ENCODE results near the gene LSM5.
A peak's percentile ranks its signal among the peaks of the same experiment; 100 is the strongest.
"Not testable (repeated sequence)": the region's sequence is repeated elsewhere in the genome, so short reads cannot be mapped to it uniquely, and the experiment has no call there.

LSM5 gene

DNA sequence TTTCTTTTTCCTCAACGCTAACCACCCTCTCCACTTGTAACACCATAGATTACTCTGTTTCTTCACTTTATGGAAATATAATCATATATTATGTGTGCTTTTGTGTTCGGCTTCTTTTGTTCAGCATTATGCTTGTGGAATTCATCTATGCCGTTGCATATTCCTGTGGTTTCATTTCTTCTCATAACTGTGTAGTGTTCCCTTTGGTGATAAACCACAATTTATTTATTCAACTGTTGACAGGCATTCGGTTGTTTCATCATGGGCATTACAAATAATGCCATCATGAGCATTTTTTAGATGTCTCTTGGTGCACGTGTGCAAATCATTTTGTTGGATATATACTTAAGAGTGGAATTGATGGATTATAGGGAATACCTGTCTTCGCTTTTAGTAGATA lies 17.2 kb upstream of the LSM5 start:
- DNase-seq (ENCODE audit: insufficient read length, low spot score) (no peak), FAIRE-seq (no peak)
- no peak for TF ChIP-seq POLR2AphosphoS5 (IDR thresholded peaks at IDR 0.05; ENCODE audit: low read depth, low read length)
- no peak for TF ChIP-seq POU2F2 (IDR thresholded peaks at IDR 0.05; ENCODE audit: low read depth, low read length)
- no peak for TF ChIP-seq PAX5 (IDR thresholded peaks at IDR 0.05; ENCODE audit: insufficient read depth, low read length, severe bottlenecking)
- no peak for TF ChIP-seq TAF1 (IDR thresholded peaks at IDR 0.05; ENCODE audit: low read depth, low read length)
- no peak for TF ChIP-seq SPI1 (IDR thresholded peaks at IDR 0.05; ENCODE audit: low read depth, low read length)

DNA sequence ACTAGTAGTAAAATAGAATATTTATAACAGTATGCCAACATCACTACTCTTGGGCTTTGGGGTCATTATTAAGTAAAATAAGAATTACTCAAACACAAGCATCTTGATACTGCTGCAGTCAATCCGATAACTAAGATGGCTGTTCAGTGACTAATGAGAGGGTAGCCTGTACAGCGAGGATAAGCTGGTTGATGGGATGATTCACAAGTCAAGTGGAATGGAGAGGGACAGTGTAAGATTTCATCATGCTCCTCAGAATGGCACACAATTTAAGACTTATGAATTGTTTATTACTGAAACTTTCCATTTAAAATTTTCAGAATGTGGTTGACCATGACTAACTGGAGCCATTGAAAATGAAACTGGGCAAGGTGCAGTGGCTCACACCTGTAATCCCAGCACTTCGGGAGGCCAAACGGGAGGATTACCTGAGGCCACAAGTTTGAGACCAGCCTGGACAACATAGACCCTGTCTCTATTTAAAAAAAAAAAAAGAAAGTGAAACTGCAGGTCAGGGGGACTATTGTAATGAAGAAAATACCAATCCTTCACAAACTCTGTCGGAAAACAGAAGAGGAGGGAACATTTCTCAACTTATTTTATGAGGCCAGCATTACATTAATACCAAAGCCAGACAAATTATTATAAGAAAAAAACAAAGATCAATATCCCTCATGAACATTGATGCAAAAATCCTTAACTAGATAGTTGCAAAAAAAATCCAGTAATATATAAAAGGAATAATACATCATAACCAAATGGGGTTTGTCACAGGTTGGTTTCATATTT lies 16.3 kb upstream of the LSM5 start:
- TF ChIP-seq TAF1 (IDR thresholded peaks at IDR 0.05; ENCODE audit: low read depth, low read length), result no peak
- no peak for TF ChIP-seq SPI1 (IDR thresholded peaks at IDR 0.05; ENCODE audit: low read depth, low read length)
- no peak for TF ChIP-seq PAX5 (IDR thresholded peaks at IDR 0.05; ENCODE audit: insufficient read depth, low read length, severe bottlenecking)
- TF ChIP-seq POLR2AphosphoS5 (IDR thresholded peaks at IDR 0.05; ENCODE audit: low read depth, low read length), result no peak
- TF ChIP-seq POU2F2 (IDR thresholded peaks at IDR 0.05; ENCODE audit: low read depth, low read length), result no peak
- TF ChIP-seq POLR2A (IDR thresholded peaks at IDR 0.05; ENCODE audit: low read depth, low read length), result no peak
- FAIRE-seq, result no peak

DNA sequence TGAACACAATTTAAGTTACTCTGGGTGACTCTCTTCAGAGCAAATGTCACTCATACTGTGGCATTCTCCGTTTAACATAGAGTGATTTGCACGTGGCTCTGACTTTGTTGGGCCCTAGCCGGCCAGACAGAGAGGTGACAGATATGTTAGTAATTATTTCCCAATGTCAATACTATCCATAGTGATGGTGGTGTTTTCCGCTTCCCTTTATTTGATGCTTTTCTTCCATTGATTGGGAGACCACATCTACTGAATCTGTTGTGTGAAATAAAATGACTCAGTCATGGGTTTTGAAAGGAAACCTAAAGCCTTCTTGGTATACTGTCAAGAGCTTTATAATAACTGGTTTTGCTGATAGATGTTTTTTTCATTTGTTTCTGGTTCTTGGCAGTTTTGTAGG lies 12.5 kb upstream of the LSM5 start:
- FAIRE-seq, result no peak
- DNase-seq (ENCODE audit: insufficient read length, low spot score), result no peak
- TF ChIP-seq TAF1 (IDR thresholded peaks at IDR 0.05; ENCODE audit: low read depth, low read length), result no peak
- TF ChIP-seq POLR2AphosphoS5 (IDR thresholded peaks at IDR 0.05; ENCODE audit: low read depth, low read length), result no peak
- TF ChIP-seq SPI1 (IDR thresholded peaks at IDR 0.05; ENCODE audit: low read depth, low read length), result no peak
- TF ChIP-seq POLR2A (IDR thresholded peaks at IDR 0.05; ENCODE audit: low read depth, low read length), result no peak
- no peak for TF ChIP-seq PAX5 (IDR thresholded peaks at IDR 0.05; ENCODE audit: insufficient read depth, low read length, severe bottlenecking)
- no peak for TF ChIP-seq POU2F2 (IDR thresholded peaks at IDR 0.05; ENCODE audit: low read depth, low read length)

More for the DNA sequence above, 16.3 kb upstream of the LSM5 start:
- DNase-seq (ENCODE audit: insufficient read length, low spot score), result no peak

DNA sequence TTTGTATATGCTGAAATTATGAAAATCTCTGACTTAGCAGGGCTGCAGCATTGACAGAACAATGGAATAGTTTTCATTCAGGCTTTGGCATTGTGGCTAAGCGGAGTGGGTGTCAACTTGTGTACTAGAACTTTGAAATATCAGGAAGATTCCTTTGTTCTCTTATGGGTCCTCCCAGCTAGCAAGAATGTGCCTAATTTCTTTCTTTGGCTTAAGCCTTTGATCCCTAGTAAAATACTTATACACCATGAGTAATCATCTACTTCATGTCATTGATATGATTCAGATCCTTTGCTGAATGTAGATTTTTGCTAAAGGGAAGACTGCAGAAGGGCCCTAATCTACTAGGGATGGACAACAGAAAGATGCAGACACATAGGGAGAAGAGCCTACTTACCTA lies 11.3 kb upstream of the LSM5 start:
- no peak for TF ChIP-seq POLR2AphosphoS5 (IDR thresholded peaks at IDR 0.05; ENCODE audit: low read depth, low read length)
- no peak for TF ChIP-seq PAX5 (IDR thresholded peaks at IDR 0.05; ENCODE audit: insufficient read depth, low read length, severe bottlenecking)
- TF ChIP-seq TAF1 (IDR thresholded peaks at IDR 0.05; ENCODE audit: low read depth, low read length), result no peak
- no peak for TF ChIP-seq POU2F2 (IDR thresholded peaks at IDR 0.05; ENCODE audit: low read depth, low read length)
- TF ChIP-seq SPI1 (IDR thresholded peaks at IDR 0.05; ENCODE audit: low read depth, low read length), result no peak
- TF ChIP-seq POLR2A (IDR thresholded peaks at IDR 0.05; ENCODE audit: low read depth, low read length), result no peak
- FAIRE-seq (no peak), DNase-seq (ENCODE audit: insufficient read length, low spot score) (no peak)

DNA sequence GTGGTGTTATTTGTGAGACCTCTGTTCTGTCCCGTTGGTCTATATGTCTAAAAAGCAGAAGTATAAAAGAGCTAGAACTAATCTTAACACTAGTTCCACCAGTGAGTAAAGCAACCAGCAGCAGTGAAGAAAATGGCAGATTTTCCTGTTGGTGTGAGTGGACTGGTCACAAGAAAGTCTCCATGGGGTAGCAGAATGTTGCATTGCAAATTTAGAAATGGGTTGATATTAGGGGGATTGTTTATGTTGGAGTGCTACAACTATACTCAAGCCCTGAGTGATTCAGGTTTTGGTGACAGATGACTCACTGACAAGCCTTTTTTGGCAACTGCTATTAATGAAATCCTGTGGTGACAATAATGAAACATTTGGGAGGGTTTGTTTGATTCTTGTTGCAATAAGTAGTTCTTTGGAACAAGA lies 10.8 kb upstream of the LSM5 start:
- DNase-seq (ENCODE audit: insufficient read length, low spot score) (no peak), FAIRE-seq (peak; percentile 63)
- TF ChIP-seq POU2F2 (IDR thresholded peaks at IDR 0.05; ENCODE audit: low read depth, low read length), result no peak
- no peak for TF ChIP-seq SPI1 (IDR thresholded peaks at IDR 0.05; ENCODE audit: low read depth, low read length)
- TF ChIP-seq POLR2A (IDR thresholded peaks at IDR 0.05; ENCODE audit: low read depth, low read length), result no peak
- no peak for TF ChIP-seq POLR2AphosphoS5 (IDR thresholded peaks at IDR 0.05; ENCODE audit: low read depth, low read length)
- TF ChIP-seq TAF1 (IDR thresholded peaks at IDR 0.05; ENCODE audit: low read depth, low read length), result no peak
- TF ChIP-seq PAX5 (IDR thresholded peaks at IDR 0.05; ENCODE audit: insufficient read depth, low read length, severe bottlenecking), result no peak

DNA sequence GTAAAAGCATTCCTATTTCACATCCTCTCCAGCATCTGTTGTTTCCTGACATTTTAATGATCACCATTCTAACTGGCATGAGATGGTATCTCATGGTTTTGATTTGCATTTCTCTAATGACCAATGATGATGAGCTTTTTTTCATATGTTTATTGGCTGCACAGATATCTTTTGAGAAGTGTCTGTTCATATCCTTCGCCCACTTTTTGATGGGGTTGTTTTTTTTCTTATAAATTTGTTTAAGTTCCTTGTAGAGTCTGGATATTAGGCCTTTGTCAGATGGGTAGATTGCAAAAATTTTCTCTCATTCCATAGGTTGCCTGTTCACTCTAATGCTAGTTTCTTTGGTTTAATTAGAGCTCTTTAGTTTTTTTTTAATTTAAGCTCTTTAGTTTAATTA lies 10.0 kb upstream of the LSM5 start:
- FAIRE-seq; DNase-seq (ENCODE audit: insufficient read length, low spot score): not testable (repeated sequence)

DNA sequence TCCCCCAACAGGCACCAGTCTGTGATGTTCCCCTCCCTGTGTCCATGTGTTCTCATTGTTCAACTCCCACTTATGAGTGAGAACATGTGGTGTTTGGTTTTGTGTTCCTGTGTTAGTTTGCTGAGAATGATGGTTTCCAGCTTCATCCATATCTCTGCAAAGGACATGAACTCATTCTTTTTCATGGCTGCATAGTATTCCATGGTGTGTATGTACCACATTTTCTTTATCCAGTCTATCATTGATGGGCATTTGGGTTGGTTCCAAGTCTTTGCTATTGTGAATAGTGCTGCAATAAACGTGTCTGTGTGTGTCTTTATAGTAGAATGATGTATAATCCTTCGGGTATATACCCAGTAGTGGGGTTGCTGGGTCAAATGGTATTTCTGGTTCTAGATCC lies 9.6 kb upstream of the LSM5 start:
- FAIRE-seq; DNase-seq (ENCODE audit: insufficient read length, low spot score): not testable (repeated sequence)

DNA sequence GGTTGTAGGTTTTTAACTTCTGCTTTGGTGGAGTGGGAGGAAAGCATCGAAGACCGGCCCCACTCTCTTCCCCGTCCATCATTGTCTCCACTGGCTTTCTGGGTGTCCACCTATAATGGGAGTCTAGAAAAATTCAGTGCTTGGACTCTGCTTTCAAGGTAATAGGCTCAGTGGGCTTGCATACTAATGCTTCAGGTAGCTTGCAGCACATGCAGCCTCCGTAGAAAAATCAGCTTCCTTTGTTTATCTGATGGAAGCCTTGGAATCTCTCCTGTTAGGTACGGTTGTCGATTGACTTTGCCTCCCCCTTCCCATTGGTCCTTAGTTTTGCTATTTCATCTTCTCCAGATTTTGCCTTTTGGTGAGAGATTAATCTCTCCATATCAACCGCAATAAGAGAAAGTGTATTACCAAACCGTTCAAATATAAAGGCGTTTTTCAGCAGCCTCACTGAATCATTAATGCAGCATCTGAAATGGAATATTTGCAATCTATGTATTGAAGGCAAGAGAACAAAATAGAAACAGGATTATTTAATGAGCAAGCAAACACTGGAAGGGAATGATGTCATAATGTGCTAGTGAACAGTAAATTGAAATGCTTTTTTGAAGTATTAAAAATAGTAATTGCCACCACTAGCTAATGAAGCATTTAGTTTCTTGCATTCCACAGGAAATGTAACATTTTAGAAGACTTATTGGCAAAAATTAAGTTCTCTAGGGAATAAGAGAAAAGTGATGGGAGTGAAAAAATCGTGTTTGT lies 6.1 kb upstream of the LSM5 start:
- TF ChIP-seq POLR2A (IDR thresholded peaks at IDR 0.05; ENCODE audit: low read depth, low read length), result no peak
- no peak for FAIRE-seq
- DNase-seq (ENCODE audit: insufficient read length, low spot score), result no peak

DNA sequence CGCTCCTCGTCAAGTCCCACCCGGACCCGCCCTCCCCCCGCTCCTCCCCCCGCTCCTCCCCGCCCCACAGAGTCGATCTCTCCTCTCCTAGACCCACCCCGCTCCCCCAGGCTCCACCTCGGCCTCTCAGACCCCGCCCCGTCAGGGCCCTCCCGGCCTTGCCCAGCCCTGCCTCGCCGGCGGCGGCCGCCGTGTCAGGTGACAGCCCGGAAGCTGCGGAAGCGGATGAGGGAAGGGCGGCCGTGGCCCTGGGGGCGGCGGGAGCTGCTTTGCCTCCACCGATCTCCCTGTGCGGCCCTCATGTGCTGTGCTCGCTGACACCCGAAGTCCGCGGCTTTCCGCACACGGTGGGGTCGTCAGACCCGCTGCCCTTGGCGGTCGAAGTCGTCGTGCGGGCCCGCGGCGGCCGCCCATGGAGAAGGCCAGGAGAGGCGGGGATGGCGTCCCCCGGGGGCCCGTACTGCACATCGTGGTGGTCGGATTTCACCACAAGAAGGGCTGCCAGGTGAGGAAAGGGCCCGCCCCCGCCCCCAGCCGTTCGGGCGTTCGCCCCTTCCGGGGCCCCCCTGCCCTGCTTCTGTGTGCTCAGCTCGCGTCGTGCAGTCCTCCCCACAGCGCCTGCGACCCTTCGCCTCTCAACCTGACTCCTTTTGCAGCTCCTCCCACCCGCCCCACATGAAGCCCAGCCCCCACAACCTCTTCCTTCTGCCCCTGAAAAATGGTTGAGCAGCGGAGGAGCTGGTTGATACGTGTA lies 5.3 kb upstream of the LSM5 start, which contains the start of gene AVL9:
TSS of gene AVL9 (plus strand) at position 192 of the 754 bp plus-strand sequence. CDS start at position 413, 221 bp downstream.
- FAIRE-seq (peak; percentile 96), DNase-seq (ENCODE audit: insufficient read length, low spot score) (peak; percentile 86)

DNA sequence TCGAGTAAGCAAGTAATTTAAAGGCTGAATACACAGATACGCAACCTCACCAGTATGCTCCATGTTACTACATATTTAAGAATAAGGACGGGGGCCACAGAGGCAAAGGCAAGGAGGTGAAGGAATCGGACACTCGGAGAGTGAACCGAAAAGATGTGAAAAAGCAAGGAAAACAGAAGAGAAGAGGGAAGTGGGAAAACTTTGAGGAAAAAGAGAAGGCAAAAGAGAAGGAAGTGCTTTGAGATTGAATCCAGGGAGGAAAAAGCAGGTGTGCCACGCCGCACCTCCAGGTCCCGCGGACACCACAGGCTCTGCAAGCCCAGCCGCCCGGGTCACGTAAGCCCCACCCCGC lies 4.7 kb upstream of the LSM5 start:
- 0 out of 2 replicates have a peak, but pooled peaks have one; percentile 4 for TF ChIP-seq TAF1 (IDR thresholded peaks at IDR 0.05; ENCODE audit: low read depth, low read length)
- TF ChIP-seq SPI1 (IDR thresholded peaks at IDR 0.05; ENCODE audit: low read depth, low read length), result no peak
- TF ChIP-seq POLR2A (IDR thresholded peaks at IDR 0.05; ENCODE audit: low read depth, low read length), result peak; percentile 73; the same call in 1 of the 2 replicates
- peak; percentile 12; the same call in 1 of the 2 replicates for TF ChIP-seq POLR2AphosphoS5 (IDR thresholded peaks at IDR 0.05; ENCODE audit: low read depth, low read length)
- no peak for TF ChIP-seq POU2F2 (IDR thresholded peaks at IDR 0.05; ENCODE audit: low read depth, low read length)
- no peak for TF ChIP-seq PAX5 (IDR thresholded peaks at IDR 0.05; ENCODE audit: insufficient read depth, low read length, severe bottlenecking)
- DNase-seq (ENCODE audit: insufficient read length, low spot score) (no peak), FAIRE-seq (no peak)

More for the DNA sequence above, 5.3 kb upstream of the LSM5 start, which contains the start of gene AVL9:
- TF ChIP-seq PAX5 (IDR thresholded peaks at IDR 0.05; ENCODE audit: insufficient read depth, low read length, severe bottlenecking), result no peak
- TF ChIP-seq POLR2A (IDR thresholded peaks at IDR 0.05; ENCODE audit: low read depth, low read length), result peak; percentile 93
- TF ChIP-seq POU2F2 (IDR thresholded peaks at IDR 0.05; ENCODE audit: low read depth, low read length), result peak; percentile 68
- peak; percentile 96 for TF ChIP-seq POLR2AphosphoS5 (IDR thresholded peaks at IDR 0.05; ENCODE audit: low read depth, low read length)
